Measurements from ENCODE around the gene ARMC2.

DNA sequence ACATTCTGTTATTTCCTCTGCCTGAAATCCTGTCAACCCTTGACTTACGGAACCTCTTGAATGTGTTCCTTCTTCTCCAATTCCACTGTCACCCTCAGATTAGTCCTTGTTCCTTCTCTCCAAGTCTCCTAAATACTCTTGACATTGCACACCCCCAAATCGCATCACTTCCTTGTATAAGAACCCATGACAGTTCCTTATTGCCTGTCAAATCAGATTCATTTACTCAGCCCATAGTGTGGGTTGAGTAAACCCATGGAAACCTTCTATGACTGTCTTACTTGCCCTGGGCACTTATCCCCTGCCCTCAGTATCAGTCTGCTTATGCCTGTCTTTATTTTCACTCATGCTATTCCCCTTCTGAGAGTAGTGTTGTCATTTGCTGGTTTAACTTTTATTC is 40.5 kb downstream of the ARMC2 start:
- TF ChIP-seq, protein P1, sequence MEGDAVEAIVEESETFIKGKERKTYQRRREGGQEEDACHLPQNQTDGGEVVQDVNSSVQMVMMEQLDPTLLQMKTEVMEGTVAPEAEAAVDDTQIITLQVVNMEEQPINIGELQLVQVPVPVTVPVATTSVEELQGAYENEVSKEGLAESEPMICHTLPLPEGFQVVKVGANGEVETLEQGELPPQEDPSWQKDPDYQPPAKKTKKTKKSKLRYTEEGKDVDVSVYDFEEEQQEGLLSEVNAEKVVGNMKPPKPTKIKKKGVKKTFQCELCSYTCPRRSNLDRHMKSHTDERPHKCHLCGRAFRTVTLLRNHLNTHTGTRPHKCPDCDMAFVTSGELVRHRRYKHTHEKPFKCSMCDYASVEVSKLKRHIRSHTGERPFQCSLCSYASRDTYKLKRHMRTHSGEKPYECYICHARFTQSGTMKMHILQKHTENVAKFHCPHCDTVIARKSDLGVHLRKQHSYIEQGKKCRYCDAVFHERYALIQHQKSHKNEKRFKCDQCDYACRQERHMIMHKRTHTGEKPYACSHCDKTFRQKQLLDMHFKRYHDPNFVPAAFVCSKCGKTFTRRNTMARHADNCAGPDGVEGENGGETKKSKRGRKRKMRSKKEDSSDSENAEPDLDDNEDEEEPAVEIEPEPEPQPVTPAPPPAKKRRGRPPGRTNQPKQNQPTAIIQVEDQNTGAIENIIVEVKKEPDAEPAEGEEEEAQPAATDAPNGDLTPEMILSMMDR (IDR thresholded peaks at IDR 0.05): no peak
- TF ChIP-seq POLR2A (IDR thresholded peaks at IDR 0.05): peak in 1 of 3 donors; percentile 24
